ENCODE measurements around the gene BEAN1.
A peak's percentile ranks its signal among the peaks of the same experiment; 100 is the strongest.

Gene BEAN1

DNA sequence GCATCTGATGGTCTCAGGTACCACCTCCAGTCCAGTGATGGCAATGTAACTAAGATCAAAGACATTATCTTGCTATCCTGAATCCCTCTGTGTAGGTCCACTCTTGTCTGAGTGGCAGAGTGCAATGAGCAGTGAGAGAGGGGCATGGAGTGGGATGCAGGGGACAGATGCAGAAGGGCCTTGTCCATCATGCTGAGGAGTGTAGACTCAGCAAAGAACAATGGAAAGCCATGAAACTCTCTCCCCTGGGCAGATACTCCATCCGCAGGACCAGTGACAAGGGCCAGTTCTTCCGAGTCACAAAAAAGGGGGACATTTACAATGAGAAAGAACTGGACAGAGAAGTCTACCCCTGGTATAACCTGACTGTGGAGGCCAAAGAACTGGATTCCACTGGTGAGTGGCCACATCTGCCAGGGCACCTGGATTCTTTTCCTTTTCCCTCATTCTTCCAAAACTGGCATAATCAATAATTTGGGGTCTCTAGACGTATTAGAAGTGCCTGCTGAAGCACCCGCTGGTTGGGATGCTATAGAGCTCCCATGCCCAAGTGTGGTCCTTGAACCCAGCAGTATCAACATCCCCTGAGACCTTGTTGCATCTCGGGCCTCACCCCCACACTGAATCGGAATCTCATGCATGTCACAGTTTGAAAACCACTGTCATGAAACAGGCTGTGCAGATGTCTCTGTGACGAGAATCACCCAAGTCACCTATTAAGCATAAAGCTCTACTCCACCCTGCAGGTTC is 31.1 kb upstream of the BEAN1 start:
- no peak for DNase-seq

GRCh38 chr16:66397736-66398433 is 29.2 kb upstream of the BEAN1 start:
- no peak for DNase-seq

DNA sequence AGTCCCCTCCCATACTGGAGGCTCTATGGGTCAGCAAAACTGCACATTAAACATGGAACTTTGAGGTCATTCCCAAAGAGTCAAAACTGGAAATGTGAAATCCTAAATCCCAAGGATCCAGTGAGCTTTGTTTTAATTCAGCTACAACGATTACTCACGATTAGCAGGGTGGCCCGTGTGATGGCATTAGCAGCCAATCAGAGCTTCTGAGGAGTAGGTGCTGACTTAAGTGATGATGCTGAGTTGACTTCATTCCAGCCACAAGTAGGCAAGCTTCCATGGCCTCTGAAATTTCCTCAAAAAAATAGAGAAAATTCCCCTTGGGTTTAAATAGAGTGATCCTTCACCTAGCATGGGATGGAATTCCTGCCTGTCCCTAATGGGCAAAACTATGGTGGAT is 28.1 kb upstream of the BEAN1 start:
- DNase-seq: no peak

- DNase-seq: no peak
These were observed 27.2 kb upstream of the BEAN1 start for GRCh38 chr16:66399930-66400329.

GRCh38 chr16:66400503-66401380 is 26.4 kb upstream of the BEAN1 start:
- no peak for DNase-seq

- no peak for DNase-seq
These were observed 25.5 kb upstream of the BEAN1 start for GRCh38 chr16:66401610-66402009.

DNA sequence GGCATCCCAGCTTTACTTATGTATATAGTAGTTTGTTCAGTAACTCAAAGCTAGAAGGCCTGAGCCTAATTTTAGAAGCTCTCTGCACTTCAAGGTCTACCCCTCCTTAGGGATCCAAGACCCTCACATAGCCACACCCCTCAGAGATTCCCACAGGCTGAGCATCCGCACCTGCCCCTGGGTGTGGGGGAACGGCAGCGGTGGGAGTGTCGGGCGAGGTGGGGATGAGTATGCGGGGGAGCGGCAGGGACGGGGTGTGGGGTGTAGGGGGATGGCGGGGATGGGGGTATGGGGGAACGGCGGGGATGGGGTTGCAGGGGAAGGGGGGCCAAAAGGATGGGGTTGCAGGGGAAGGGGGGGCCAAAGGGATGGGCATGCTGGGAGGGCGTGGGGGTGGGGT is 24.9 kb upstream of the BEAN1 start:
- DNase-seq: no peak

GRCh38 chr16:66402591-66403230 is 24.4 kb upstream of the BEAN1 start:
- DNase-seq: no peak

DNA sequence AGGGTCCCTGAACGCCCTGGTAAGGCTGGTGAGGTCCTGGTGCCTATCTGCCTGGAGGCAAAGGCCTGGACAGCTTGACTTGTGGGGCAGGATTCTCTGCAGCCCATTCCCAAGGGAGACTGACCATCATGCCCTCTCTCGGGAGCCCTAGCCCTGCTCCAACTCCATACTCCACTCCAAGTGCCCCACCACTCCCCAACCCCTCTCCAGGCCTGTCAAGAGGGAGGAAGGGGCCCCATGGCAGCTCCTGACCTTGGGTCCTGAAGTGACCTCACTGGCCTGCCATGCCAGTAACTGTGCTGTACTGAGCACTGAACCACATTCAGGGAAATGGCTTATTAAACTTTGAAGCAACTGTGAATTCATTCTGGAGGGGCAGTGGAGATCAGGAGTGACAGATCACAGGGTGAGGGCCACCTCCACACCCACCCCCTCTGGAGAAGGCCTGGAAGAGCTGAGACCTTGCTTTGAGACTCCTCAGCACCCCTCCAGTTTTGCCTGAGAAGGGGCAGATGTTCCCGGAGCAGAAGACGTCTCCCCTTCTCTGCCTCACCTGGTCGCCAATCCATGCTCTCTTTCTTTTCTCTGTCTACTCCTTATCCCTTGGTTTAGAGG is 23.5 kb upstream of the BEAN1 start:
- DNase-seq: no peak

- no peak for DNase-seq
These were observed 21.9 kb upstream of the BEAN1 start for GRCh38 chr16:66405057-66405783.

DNA sequence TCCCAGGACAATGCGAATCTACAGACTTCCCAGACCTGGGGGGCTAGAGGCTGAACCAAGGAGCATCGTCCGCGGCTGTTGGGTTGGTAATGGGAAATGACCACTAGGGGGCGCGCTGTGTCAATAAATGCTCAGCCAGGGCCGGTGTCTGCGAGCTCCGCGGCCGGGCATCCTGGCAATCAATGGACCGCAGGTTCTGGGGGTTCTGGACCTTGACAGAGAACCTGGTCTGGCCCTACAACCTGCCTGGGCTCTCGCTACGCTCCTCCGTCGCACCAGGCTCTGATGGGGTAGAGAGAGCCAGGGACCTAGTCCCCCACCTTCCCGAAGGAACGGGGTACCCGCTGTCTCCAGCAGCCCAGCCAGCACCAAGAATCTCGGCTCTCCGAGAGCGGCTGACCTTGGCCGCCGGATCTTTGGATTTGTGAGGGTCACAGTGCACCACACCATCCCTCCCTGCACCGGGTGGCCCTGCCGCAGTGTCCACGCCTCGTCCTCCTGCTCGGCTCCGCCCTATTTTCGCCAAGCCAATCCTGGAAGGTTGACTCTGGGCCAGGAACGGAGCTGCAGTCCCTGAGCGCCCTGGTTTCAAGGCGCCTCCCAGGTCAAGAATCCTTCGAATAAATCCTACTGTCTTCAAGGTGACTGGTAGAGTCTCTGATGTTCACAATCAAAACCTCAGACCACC is 20.4 kb upstream of the BEAN1 start:
- peak; percentile 83 to 85 for DNase-seq

- peak; percentile 14 to 52 for DNase-seq
These were observed 18.7 kb upstream of the BEAN1 start for GRCh38 chr16:66408163-66409048.

DNA sequence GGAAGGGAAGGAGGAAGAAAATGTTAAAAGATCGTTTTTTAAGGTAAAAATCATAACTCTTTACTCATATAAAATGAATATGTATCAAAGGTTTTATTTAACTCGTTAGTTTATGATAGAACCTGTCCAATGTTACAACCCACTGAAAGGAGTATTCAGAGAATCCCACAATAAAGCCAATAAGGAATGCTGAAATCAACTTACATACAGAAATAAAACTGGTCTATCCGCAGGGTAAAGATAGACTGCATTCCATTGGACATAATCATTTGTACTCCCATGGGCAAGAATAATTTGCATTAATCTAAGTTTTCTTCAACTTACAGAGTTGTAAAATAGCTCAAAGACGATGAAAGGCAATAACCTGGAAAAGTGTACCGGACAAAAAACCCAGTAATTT is 17.9 kb upstream of the BEAN1 start:
- DNase-seq: no peak

- no peak for DNase-seq
These were observed 14.9 kb upstream of the BEAN1 start for GRCh38 chr16:66412182-66412581.

- no peak for DNase-seq
These were observed 12.2 kb upstream of the BEAN1 start for GRCh38 chr16:66414891-66415290.

GRCh38 chr16:66416136-66416535 is 11.0 kb upstream of the BEAN1 start:
- DNase-seq: no peak

DNA sequence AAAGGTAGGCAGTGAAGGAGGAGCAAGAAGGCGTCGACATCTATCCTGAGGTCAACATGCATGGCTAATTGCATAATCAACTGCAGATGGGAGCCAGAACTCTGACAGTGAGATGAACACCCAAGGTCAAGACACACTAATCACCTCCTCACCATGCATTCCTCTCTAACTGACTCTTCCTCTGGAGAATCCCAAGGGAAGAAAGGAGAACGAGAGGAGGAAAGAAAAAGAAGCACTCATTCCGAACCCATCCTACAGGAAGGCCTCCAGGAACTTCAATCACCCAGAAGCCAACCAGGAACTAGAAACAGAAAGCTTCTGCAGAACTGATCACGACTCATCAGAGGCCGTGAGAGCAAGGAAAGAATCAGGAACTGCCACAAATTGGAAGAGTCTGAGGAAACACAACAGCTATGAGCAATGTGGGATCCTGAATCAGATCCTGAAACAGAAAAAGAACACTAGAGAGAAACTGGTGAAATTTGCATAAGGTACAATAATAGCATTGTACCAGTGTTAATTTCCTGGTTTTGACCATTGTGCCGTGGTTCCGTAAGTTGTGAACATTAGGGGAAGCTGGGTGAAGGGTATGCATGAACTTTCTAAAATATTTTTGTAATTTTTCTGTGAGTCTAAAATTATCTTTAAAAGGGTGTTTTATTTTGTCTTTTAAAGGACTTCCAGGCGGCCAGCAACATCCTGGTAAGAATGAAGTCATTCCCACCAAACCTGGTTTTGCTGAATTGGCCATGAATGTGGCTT is 10.0 kb upstream of the BEAN1 start:
- DNase-seq: no peak

GRCh38 chr16:66418165-66418962 is 8.7 kb upstream of the BEAN1 start:
- DNase-seq: no peak

DNA sequence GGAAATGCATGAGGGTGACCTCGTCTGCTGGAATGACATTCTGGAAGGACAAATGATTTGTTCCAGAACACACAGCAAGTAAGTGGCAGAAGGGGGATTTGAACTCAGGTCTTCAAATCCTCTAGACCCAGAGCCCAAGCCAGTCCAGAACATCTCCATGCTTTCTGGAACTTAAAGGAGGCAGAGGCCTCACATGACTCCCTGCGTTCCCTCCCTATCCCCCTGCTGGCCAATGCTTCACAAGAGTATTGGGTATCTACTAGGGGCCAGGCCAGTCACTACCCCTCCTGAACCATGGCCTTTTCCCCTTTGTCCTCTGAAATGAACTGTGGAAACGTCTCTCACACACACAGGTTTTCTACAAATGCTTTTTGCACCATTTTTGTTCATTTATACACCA is 7.6 kb upstream of the BEAN1 start:
- DNase-seq: no peak

Data from CD4-positive, alpha-beta T cell treated with Interleukin-4 for 1 hour (primary cell).